GM21529 (cell line): ENCODE results near the gene ERVW-1.
"Not testable (repeated sequence)": the region's sequence is repeated elsewhere in the genome, so short reads cannot be mapped to it uniquely, and the experiment has no call there.

Source experiments
- ATAC-seq: cut with Tn5 transposase; IDR thresholded peaks from one replicate; pipeline ENCODE4 v1.9.1; 2021; ENCODE audit not compliant: unreplicated experiment

The ERVW-1 gene

GRCh38 chr7:92477681-92478080 lies at the start of gene ERVW-1:
TSS of gene ERVW-1 (minus strand) at chr7:92477946. CDS start at chr7:92470381, 7,565 bp downstream.
- ATAC-seq, result not testable (repeated sequence)

- no peak for ATAC-seq
Measured at GRCh38 chr7:92523110-92523509, 45.4 kb upstream of the ERVW-1 start.

DNA sequence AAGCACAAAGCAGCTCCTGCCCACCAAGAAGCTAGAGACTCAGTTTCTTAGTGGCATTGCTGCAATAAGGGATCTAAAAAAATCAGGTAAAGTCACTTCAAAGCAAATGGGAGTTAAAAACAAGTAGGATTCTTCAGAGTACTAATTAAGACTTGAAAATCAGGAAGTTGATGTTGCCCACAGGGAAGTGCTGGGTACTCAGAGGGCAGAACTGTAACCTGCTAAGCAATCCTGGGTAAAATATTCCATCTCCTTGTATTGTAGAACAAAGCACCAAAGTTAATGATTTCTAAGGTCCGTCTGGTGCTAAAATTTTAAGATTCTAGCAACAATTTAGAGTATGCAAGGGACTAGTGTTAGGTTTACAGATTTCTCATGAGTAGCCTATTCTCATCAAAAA lies 42.3 kb upstream of the ERVW-1 start:
- no peak for ATAC-seq

GRCh38 chr7:92517631-92518030 lies 39.9 kb upstream of the ERVW-1 start:
- ATAC-seq, result no peak

DNA sequence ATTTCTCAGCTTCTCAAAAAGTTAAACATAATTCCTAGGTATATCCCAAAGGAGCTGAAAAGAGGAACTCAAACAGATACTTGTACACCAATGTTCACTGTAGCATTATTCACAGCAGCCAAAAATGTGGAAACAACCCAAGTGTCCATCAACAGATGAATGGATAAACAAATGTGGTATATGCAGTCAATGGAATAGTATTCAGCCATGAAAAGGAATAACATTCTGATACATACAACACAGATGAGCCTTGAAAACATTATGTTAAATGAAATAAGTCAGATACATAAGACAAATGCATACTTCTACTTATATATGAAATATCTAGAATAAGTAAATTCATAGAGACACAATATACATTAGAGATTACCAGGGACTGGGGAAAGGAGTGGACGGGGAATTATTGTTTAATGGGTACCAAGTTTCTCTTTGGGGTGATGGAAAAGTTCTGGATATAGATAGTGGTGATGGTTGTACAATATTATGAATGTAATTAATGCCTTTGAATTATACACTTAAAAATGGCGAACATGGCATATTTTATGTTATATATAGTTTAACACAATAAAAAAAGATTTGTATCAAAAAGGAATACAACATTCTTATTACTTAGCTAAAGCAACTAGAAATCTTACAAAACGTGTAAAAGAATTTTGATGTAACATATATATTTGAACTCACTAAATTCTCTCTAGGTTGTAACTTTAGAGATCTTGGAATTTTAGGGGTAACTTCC lies 35.6 kb upstream of the ERVW-1 start:
- ATAC-seq, result no peak

DNA sequence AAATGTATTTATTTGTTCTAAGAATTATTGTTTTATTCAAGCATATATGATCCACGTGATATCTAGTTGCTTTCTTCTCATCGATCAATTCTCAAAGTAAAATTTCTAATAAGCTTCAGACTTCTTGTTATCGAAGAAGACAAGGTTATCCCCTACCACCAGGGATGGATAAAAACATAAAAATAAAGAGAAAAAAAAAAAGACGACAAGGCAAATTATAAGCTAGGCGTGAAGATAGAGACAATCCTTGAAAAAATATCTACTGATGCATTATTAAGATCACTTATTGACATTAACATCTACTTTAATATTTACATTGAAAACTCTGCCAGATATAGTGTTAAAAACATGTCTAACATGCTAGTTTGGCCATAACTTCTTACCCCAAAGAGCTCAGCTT lies 31.2 kb upstream of the ERVW-1 start:
- ATAC-seq, result no peak

DNA sequence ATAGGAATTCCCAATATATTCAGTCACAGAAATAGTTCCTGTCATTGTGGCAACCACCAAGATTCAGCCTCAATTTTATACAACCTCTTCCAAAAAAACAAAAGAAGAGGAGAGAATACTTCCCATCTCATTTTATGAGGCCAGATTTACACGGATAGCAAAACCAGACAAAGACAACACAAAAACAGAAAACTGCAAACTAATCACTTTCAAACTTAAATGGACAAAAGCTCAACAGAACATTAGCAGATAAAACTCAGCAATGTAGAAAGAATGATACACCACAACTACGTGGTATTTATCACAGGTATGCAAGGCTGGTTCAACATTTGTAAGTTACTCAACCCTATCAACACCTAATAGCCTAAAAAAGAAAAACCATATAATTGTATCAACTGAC lies 28.6 kb upstream of the ERVW-1 start:
- no peak for ATAC-seq

- no peak for ATAC-seq
Measured at GRCh38 chr7:92504563-92504962, 26.8 kb upstream of the ERVW-1 start.

DNA sequence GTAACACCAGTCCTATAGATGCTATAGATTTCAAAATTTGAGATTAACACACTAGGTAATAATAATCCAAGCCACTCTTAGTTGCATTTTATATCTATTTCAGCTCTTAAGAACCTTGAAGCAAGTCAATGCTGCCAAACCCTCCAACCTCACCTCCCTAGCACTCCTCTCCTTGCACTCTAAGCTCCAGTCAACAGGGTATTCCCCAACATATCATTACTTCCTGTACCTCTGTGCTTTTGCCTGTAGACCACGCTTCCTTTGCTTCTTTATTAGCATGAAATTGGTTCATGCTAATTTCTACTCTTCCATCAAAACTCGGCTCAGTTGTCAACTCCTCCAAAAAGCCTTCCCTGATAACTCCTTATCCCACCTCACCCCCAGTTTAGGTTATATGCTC lies 26.0 kb upstream of the ERVW-1 start:
- no peak for ATAC-seq

- no peak for ATAC-seq
Measured at GRCh38 chr7:92498557-92498956, 20.8 kb upstream of the ERVW-1 start.

DNA sequence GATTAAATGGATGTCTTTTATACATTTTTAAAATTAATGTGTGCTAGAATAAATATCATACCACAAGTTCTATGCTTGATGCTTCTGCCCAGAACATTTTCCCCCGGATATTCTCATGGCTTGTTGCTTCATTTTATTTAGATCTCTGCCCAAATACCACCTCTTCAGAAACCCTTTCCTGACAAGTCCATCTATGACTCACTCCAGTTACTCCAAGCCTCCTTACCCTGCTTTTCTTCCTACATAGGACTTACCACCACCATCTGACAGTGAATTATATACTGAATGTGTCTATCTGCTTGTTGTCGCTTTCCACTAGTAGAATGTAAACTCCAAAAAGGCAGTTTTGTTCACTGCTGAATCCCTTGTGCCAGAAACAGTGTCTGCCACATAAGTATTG lies 19.1 kb upstream of the ERVW-1 start:
- ATAC-seq, result no peak

DNA sequence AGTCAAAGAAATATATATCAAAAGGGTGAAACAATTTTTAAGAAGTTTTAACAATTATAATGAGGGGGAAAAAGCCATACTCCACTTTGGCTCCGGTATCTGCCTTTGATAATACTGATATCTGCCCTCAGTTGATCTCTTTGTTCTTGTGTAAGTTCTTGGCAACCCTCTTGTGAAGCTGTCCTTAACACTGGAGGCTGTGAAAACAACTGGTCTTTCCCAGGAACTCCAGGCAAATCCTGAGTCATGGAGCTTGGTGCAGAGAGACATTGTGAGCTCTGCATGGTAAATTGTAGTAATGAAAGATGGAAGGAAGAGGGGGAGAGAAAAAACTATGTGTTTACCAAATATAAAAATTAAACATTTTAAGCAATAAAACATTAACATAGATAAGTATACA lies 11.9 kb upstream of the ERVW-1 start:
- ATAC-seq, result no peak

DNA sequence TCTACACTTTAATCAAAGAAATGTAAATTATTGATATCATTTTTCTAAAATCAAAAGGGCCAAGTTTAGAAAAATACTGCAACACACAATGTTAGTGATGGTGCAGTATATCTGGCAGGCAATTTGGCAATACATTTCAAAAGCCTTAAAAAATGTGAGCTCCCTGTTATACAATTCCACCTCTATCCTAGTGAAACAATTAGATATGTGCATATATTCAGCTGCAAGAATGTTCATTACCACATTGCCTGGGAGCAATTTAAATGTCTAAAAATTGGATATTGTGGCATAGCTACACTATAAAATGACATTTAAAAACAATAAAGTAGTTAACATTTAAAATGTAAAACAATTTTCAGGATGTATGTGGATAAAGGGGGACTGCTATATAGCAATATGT lies 10.1 kb upstream of the ERVW-1 start:
- ATAC-seq, result no peak

- no peak for ATAC-seq
Measured at GRCh38 chr7:92485974-92486373, 8.2 kb upstream of the ERVW-1 start.

GRCh38 chr7:92485267-92485892 lies 7.6 kb upstream of the ERVW-1 start:
- ATAC-seq, result no peak

DNA sequence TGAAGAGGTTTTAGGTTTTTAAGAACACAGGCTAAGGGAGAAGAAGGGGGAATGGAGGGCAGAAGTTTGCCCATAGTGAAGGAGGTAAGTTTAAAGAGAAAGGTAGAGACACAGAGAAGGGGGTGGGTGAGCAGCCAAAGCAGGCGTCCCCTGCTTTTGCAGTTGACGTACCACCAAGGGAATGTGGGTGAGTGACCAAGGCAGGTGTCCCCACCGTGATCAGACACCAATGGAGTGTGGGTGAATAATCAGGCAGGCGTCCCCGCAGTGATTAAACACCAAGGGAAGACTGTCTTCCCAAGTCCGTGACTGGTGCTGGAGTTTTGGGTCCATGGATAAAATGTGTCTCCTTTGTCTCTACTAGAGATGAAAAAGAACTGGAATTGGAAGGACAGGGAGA lies 6.5 kb upstream of the ERVW-1 start:
- ATAC-seq, result not testable (repeated sequence)

GRCh38 chr7:92483624-92484023 lies 5.9 kb upstream of the ERVW-1 start:
- not testable (repeated sequence) for ATAC-seq

- not testable (repeated sequence) for ATAC-seq
Measured at GRCh38 chr7:92479146-92479545, 1.4 kb upstream of the ERVW-1 start.

DNA sequence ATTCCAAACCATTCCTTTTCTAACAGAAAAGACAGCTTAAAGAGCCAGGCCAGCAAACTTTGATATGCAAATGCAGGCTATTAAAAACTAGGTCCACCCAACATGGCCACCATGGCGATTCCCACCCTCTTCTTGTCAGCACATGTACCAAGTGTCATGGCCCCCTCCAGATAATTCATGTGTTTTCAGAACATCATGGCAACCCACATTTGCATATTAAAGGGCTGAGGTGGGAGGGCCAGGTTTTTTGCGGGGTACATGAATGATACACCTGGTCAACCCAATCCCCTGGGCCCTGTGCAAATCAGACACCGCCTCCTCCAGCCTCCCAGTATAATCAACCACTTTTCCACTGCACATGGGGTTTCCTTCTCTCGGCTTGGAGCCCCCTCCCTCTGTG lies 965 bp upstream of the ERVW-1 start:
- no peak for ATAC-seq

DNA sequence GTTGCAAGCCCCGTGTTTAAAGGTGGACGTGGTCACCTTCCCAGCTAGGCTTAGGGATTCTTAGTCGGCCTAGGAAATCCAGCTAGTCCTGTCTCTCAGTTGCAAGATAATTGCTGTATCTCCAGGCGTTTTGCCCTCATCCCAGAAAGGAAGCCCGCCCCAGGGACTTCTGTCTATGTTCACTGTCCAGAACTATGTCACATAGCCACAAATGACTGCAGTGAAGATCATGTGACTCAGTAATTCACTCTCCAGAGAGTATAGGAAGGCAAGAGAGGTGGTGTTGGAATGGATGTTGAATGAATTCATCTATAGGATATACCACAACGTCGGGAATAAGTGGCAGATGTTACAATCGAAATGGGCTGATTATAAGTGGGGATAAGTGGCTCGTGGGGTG lies 349 bp upstream of the ERVW-1 start:
- no peak for ATAC-seq

DNA sequence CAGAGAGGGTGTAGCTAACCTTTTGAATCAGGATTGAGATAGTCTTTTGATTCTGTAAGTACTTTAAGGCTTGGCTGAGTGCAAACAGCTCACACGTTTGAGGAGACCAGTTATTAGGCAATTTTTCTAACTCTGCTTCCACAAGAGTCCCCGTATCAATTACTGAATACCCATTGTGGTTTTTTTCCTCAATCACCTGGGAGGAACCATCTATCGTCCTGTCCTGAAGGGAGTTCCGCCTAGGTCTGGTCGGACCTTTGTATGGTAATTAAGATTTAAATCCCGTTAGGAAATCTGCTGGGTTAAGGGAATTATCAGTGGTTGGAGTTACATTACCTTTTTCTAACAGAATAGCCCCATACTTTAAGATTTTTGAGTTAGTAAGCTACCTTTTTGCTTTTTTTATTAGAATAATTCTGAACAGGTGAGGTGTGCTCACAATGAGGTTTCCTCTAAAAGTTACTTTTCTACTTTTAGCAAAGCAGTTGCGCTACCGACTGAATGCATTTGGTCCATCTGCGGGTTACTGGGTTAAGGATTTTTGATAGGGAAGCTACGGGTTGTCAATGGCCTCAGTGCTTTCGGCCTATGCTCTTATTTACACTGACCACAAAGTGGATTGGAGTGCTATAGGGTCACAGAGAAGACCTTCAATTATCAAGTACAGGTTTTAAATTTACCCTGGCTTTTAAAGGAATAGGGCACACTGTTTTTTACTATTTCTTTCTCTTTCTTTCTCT lies 1.7 kb downstream of the ERVW-1 start:
- ATAC-seq, result not testable (repeated sequence)

- not testable (repeated sequence) for ATAC-seq
Measured at GRCh38 chr7:92475261-92475770, 2.4 kb downstream of the ERVW-1 start.
